Neural cell (in vitro differentiated cells): Measurements from ENCODE around the gene ACTR1B. TPM values are rescaled to one million over a fixed set of nuclear protein-coding genes. Genes with fewer than 3 reads are reported as not detected.

Experiments used
- H2AFZ ChIP-seq: fragments of 200-600, 300-800 bp; sonication (generic), shearing (Covaris generic); 2 replicates; pipeline ENCODE4 v1.6.0; 2014; ENCODE audit warnings: low read depth, mild to moderate bottlenecking, antibody characterized with exemption, low read length, moderate library complexity
- H3F3A ChIP-seq: fragments of 200-600 bp; shearing (Covaris generic); 2 replicates; pipeline ENCODE4 v1.6.1; 2016; ENCODE audit warnings: mild to moderate bottlenecking, moderate library complexity, mixed read lengths, antibody characterized with exemption, low read length; ENCODE audit not compliant: insufficient read depth, poor library complexity, severe bottlenecking
- H3K27ac ChIP-seq: fragments of 200-600, 300-800 bp; sonication (generic), shearing (Covaris generic); 2 replicates; pipeline ENCODE4 v1.5.1; 2014; ENCODE audit warnings: mild to moderate bottlenecking, low read length, moderate library complexity
- H3K27me3 ChIP-seq: fragments of 300-800, 200-600 bp; sonication (generic), shearing (Covaris generic); 2 replicates; pipeline ENCODE4 v1.6.0; 2014; ENCODE audit warnings: mild to moderate bottlenecking, low read depth, low read length, moderate library complexity; ENCODE audit not compliant: insufficient read depth
- H3K36me3 ChIP-seq: fragments of 300-800, 200-600 bp; sonication (generic), shearing (Covaris generic); 2 replicates; pipeline ENCODE4 v1.5.1; 2014; ENCODE audit warnings: mild to moderate bottlenecking, antibody characterized with exemption, low read length, moderate library complexity; ENCODE audit not compliant: insufficient read depth
- H3K4me2 ChIP-seq: fragments of 300-800, 200-600 bp; sonication (generic), shearing (Covaris generic); 2 replicates; pipeline ENCODE4 v1.6.0; 2014; ENCODE audit warnings: mild to moderate bottlenecking, low read length
- H3K4me3 ChIP-seq: fragments of 300-800, 200-600 bp; sonication (generic), shearing (Covaris generic); 2 replicates; pipeline ENCODE4 v1.5.1; 2014; ENCODE audit warnings: mild to moderate bottlenecking, low read length, moderate library complexity
- H3K79me2 ChIP-seq: fragments of 200-600 bp; shearing (Covaris generic); replicated peaks from 2 replicates; pipeline ENCODE4 v1.6.0; 2014; ENCODE audit warnings: mild to moderate bottlenecking, low read length, moderate library complexity; ENCODE audit not compliant: insufficient read depth
- H3K9ac ChIP-seq: fragments of 300-800, 200-600 bp; sonication (generic), shearing (Covaris generic); 2 replicates; pipeline ENCODE4 v1.6.1; 2016; ENCODE audit warnings: mild to moderate bottlenecking, low read length, mixed read lengths
- H3K9me2 ChIP-seq: fragments of 200-600 bp; shearing (Covaris generic); 2 replicates; pipeline ENCODE4 v1.6.1; 2016; ENCODE audit warnings: mild to moderate bottlenecking, low read length, mixed read lengths; ENCODE audit not compliant: insufficient read depth
- H3K9me3 ChIP-seq: fragments of 200-600, 300-800 bp; sonication (generic), shearing (Covaris generic); 2 replicates; pipeline ENCODE4 v1.6.1; 2016; ENCODE audit warnings: mild to moderate bottlenecking, mixed run types, low read length, moderate library complexity, mixed read lengths
- H4K20me1 ChIP-seq: fragments of 200-600 bp; shearing (Covaris generic); 2 replicates; pipeline ENCODE4 v1.6.1; 2016; ENCODE audit warnings: mild to moderate bottlenecking, mixed run types; ENCODE audit not compliant: insufficient read depth
- EP300 ChIP-seq: fragments of 450-650 bp; conservative IDR thresholded peaks from 2 replicates; pipeline ENCODE4 v1.6.1; 2014; ENCODE audit warnings: antibody characterized with exemption, mild to moderate bottlenecking, moderate library complexity; ENCODE audit not compliant: poor library complexity, severe bottlenecking
- EZH2 ChIP-seq: fragments of 200-600, 300-800 bp; shearing (Covaris generic), sonication (generic); IDR thresholded peaks from 2 replicates; pipeline ENCODE4 v1.6.1; 2014; ENCODE audit warnings: antibody characterized with exemption, low read length, borderline replicate concordance, mild to moderate bottlenecking; ENCODE audit not compliant: insufficient read depth, poor library complexity, severe bottlenecking
- MXI1 ChIP-seq: fragments of 450-650 bp; conservative IDR thresholded peaks from 2 replicates; pipeline ENCODE4 v1.6.1; 2014; ENCODE audit warnings: antibody characterized with exemption, mild to moderate bottlenecking; ENCODE audit not compliant: poor library complexity, severe bottlenecking
- POLR2AphosphoS5 ChIP-seq: IDR thresholded peaks from 2 replicates; pipeline ENCODE4 v1.6.1; 2012
- RAD21 ChIP-seq: fragments of 450-650 bp; conservative IDR thresholded peaks from 2 replicates; pipeline ENCODE4 v1.6.1; 2014; ENCODE audit warnings: antibody characterized with exemption, mild to moderate bottlenecking, moderate library complexity
- SMC3 ChIP-seq: fragments of 450-650 bp; conservative IDR thresholded peaks from 2 replicates; pipeline ENCODE4 v1.6.1; 2014; ENCODE audit warnings: antibody characterized with exemption, mild to moderate bottlenecking, moderate library complexity; ENCODE audit not compliant: poor library complexity
- TAF1 ChIP-seq: IDR thresholded peaks from 2 replicates; pipeline ENCODE4 v1.6.1; 2012; ENCODE audit warnings: low read depth
- polyA plus RNA-seq: library from polyadenylated mRNA; depleted of rRNA; stranded (reverse); fragments of >200 nt; gene quantifications from 2 replicates; pipeline ENCODE4 v1.2.3, GENCODE V29; 2014
- TF ChIP-seq, protein P1 (sequence below): fragments of 450-650 bp; IDR thresholded peaks from 2 replicates; pipeline ENCODE4 v1.5.1; 2014; ENCODE audit warnings: antibody characterized with exemption, mild to moderate bottlenecking, moderate library complexity; ENCODE audit not compliant: poor library complexity, severe bottlenecking
- TF ChIP-seq, protein P2 (sequence below): IDR thresholded peaks from 2 replicates; pipeline ENCODE4 v1.6.1; 2012; ENCODE audit warnings: borderline replicate concordance

Gene ACTR1B
- polyA plus RNA-seq, 1 donor from 2014 or later, result 138 TPM

DNA sequence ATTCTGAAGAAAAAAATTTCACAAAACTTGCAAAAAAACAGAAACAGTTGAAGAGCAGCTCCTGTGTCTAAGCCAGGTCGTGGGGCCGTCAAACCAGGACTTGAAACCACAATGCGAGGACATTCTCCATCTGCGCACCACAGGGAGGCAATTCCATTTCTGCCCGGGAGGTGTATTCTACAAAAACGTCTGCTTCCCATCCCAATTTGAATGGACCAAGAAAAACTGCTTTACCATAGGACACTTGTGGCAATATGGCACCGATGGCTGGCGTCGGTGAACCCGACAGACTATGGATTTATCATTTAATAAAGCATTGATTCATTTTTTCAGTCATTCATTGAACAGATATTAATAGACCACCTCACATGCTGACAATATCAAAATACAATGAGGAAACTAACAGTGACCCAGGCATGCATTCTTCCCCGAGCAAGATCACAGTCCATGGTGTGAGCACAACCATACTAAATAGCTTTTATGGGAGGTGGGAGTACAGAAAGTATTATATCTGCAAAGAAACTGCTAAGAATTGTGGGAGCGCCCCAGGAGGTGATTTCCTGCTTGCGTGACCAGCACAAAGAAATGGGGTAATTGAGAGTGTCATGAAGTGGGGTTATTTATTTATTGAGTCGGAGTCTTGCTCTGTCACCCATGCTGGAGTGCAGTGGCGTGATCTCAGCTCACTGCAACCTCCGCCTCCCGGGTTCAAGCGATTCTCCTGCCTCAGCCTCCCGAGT is 39.1 kb upstream of the ACTR1B start:
- Histone ChIP-seq H3K36me3 (no peaks in the 10 kb centered on the region), H4K20me1 (no peaks in the 10 kb centered on the region), H3K9me2 (no peaks in the 10 kb centered on the region), H3K9me3 (no peaks in the 10 kb centered on the region), H2AFZ (no peak overlapping the region), H3K4me3 (no peak overlapping the region), H3K79me2 (no peaks in the 10 kb centered on the region), H3K9ac (no peak overlapping the region), H3K27ac (no peak overlapping the region), H3K4me2 (no peak overlapping the region), H3F3A (no peaks in the 10 kb centered on the region), H3K27me3 (no peaks in the 10 kb centered on the region)
- TF ChIP-seq EZH2, result no peak
- TF ChIP-seq EP300, result no peak
- no peak for TF ChIP-seq SMC3
- TF ChIP-seq RAD21, result no peak
- TF ChIP-seq, protein P1, sequence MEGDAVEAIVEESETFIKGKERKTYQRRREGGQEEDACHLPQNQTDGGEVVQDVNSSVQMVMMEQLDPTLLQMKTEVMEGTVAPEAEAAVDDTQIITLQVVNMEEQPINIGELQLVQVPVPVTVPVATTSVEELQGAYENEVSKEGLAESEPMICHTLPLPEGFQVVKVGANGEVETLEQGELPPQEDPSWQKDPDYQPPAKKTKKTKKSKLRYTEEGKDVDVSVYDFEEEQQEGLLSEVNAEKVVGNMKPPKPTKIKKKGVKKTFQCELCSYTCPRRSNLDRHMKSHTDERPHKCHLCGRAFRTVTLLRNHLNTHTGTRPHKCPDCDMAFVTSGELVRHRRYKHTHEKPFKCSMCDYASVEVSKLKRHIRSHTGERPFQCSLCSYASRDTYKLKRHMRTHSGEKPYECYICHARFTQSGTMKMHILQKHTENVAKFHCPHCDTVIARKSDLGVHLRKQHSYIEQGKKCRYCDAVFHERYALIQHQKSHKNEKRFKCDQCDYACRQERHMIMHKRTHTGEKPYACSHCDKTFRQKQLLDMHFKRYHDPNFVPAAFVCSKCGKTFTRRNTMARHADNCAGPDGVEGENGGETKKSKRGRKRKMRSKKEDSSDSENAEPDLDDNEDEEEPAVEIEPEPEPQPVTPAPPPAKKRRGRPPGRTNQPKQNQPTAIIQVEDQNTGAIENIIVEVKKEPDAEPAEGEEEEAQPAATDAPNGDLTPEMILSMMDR, result no peak
- TF ChIP-seq, protein P2, sequence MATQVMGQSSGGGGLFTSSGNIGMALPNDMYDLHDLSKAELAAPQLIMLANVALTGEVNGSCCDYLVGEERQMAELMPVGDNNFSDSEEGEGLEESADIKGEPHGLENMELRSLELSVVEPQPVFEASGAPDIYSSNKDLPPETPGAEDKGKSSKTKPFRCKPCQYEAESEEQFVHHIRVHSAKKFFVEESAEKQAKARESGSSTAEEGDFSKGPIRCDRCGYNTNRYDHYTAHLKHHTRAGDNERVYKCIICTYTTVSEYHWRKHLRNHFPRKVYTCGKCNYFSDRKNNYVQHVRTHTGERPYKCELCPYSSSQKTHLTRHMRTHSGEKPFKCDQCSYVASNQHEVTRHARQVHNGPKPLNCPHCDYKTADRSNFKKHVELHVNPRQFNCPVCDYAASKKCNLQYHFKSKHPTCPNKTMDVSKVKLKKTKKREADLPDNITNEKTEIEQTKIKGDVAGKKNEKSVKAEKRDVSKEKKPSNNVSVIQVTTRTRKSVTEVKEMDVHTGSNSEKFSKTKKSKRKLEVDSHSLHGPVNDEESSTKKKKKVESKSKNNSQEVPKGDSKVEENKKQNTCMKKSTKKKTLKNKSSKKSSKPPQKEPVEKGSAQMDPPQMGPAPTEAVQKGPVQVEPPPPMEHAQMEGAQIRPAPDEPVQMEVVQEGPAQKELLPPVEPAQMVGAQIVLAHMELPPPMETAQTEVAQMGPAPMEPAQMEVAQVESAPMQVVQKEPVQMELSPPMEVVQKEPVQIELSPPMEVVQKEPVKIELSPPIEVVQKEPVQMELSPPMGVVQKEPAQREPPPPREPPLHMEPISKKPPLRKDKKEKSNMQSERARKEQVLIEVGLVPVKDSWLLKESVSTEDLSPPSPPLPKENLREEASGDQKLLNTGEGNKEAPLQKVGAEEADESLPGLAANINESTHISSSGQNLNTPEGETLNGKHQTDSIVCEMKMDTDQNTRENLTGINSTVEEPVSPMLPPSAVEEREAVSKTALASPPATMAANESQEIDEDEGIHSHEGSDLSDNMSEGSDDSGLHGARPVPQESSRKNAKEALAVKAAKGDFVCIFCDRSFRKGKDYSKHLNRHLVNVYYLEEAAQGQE, result no peak

DNA sequence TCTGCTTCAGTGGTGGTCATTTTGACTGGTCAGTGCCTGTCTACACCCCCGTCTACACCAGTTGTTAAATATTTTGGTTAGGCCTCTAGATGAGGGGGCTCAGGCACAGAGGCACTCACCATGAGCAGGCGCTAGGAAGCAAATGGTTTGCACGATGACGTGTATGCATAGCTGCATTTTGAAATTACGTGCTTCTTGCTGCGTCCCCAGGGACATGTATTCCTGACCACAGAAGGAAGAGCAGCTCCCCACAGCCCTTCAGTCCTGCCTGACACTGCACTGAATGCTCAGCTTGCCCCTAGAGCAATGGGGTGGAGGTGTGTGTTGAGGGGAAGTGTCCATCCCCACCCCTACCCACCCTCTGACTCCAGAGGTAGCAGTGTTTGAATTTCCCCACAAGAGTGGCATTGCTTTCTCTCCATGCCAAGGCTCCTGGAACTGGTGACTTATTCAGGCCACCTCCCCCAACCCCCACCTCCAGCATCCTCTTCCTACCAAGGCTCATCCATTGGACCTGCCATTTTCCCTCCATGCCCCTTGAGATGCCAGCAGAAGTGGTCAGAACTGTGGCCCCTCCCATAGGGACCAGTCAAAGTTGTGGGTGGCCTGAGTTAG is 38.1 kb upstream of the ACTR1B start:
- H2AFZ ChIP-seq, result no peak overlapping the region
- TF ChIP-seq SMC3 (no peak), EP300 (no peak), MXI1 (no peak), POLR2AphosphoS5 (no peak), TAF1 (no peak), RAD21 (no peak), EZH2 (no peak)
- TF ChIP-seq, protein P2, result no peak
- TF ChIP-seq, protein P1, result no peak
- H3K9me2 ChIP-seq, result no peaks in the 10 kb centered on the region

More for the DNA sequence above, 38.1 kb upstream of the ACTR1B start:
- H3K9me3 ChIP-seq, result no peaks in the 10 kb centered on the region
- H3K4me3 ChIP-seq, result no peak overlapping the region
- no peak overlapping the region for H3K4me2 ChIP-seq
- H3K27ac ChIP-seq, result no peak overlapping the region
- H3K36me3 ChIP-seq, result no peaks in the 10 kb centered on the region
- H3F3A ChIP-seq, result no peaks in the 10 kb centered on the region
- no peaks in the 10 kb centered on the region for H4K20me1 ChIP-seq
- no peaks in the 10 kb centered on the region for H3K27me3 ChIP-seq
- no peaks in the 10 kb centered on the region for H3K79me2 ChIP-seq
- no peak overlapping the region for H3K9ac ChIP-seq
